CD4-positive, CD25-positive, alpha-beta regulatory T cell (primary cell): Measurements from ENCODE around the gene SLC7A1. TPM values are rescaled to one million over a fixed set of nuclear protein-coding genes. Genes with fewer than 3 reads are reported as not detected.

ENCODE experiments used
- ATAC-seq, 2 donors: fragments of 150-1000 bp; cut with Tn5 transposase; one replicate each; pipeline ENCODE4 v1.10.0; 2021; ENCODE audit warnings: low read depth in 2 of 2, moderate number of reproducible peaks in 2 of 2, moderate library complexity in 1 of 2
- DNase-seq, 3 donors: peaks; one replicate each; pipeline versions ENCODE4 v3.0.0 to v3.0.0-alpha.2; 2012 to 2022; ENCODE audit warnings: mixed read lengths in 1 of 3
- H3K27ac ChIP-seq: one replicate; pipeline ENCODE4 v1.7.0; 2013; ENCODE audit warnings: mild to moderate bottlenecking, low read length; ENCODE audit not compliant: insufficient read depth, poor library complexity, severe bottlenecking
- H3K27me3 ChIP-seq: one replicate; pipeline ENCODE4 v1.7.0; 2013; ENCODE audit warnings: low read length; ENCODE audit not compliant: control insufficient read depth, insufficient read depth
- H3K36me3 ChIP-seq: one replicate; pipeline ENCODE4 v1.7.0; 2013; ENCODE audit warnings: mild to moderate bottlenecking, low read length, moderate library complexity; ENCODE audit not compliant: control insufficient read depth, insufficient read depth
- H3K4me1 ChIP-seq: 2 replicates; pipeline ENCODE4 v1.7.0; 2013; ENCODE audit warnings: mild to moderate bottlenecking, low read length; ENCODE audit not compliant: insufficient read depth, control insufficient read depth, poor library complexity, severe bottlenecking
- H3K4me3 ChIP-seq: one replicate; pipeline ENCODE4 v1.7.0; 2013; ENCODE audit warnings: low read depth, mild to moderate bottlenecking, low read length, moderate library complexity
- H3K9me3 ChIP-seq, 2 experiments: 1 replicate in 1 of 2; 2 replicates in 1 of 2; pipeline ENCODE4 v1.7.0; 2013; ENCODE audit warnings: low read length in 2 of 2, mild to moderate bottlenecking in 1 of 2, moderate library complexity in 1 of 2; ENCODE audit not compliant: control insufficient read depth in 2 of 2
- H3K27ac Mint-ChIP-seq, 3 donors: one replicate each; pipeline ENCODE4 v1.8.0; 2020 to 2022; ENCODE audit warnings: mild to moderate bottlenecking in 3 of 3, mixed read lengths in 3 of 3, moderate library complexity in 2 of 3
- H3K27me3 Mint-ChIP-seq: one replicate; pipeline ENCODE4 v1.8.0; 2022; ENCODE audit warnings: mild to moderate bottlenecking, mixed read lengths
- H3K36me3 Mint-ChIP-seq: one replicate; pipeline ENCODE4 v1.8.0; 2020; ENCODE audit warnings: mixed read lengths
- H3K4me1 Mint-ChIP-seq, 4 donors: one replicate each; pipeline ENCODE4 v1.8.0; 2020 to 2022; ENCODE audit warnings: mixed read lengths in 4 of 4, mild to moderate bottlenecking in 1 of 4
- H3K4me3 Mint-ChIP-seq, 4 donors: one replicate each; pipeline ENCODE4 v1.8.0; 2020 to 2022; ENCODE audit warnings: mild to moderate bottlenecking in 4 of 4, mixed read lengths in 4 of 4, moderate library complexity in 3 of 4
- H3K9me3 Mint-ChIP-seq, 7 donors: one replicate each; pipeline ENCODE4 v1.8.0; 2020 to 2022; ENCODE audit warnings: mixed read lengths in 7 of 7, mild to moderate bottlenecking in 3 of 7, moderate library complexity in 2 of 7
- polyA plus RNA-seq, 4 donors: library from polyadenylated mRNA; unstranded; fragments of 300-500 nt; fragmentation: Illumina TruSeq; gene quantifications; one replicate each; pipeline ENCODE4 v1.2.3, GENCODE V29; 2021
- total RNA-seq: library from RNA; stranded (reverse); gene quantifications from one replicate; pipeline ENCODE4 v1.2.3, GENCODE V29; 2022

SLC7A1 gene
- total and polyA plus RNA-seq, 5 donors from 2014 or later = 3.6 to 29.9 (median 5.2) TPM

- Mint-ChIP-seq H3K4me1 (peaks cover 0 to 3% (median 1%) of the 10 kb centered on the region in 4 donors), H3K9me3 (no peaks in the 10 kb centered on the region), H3K4me3 (peak overlapping the region in 1 of 4 donors; percentile 21), H3K27me3 (peaks cover 7% of the 10 kb centered on the region), H3K27ac (no peak overlapping the region), H3K36me3 (peaks cover 13% of the 10 kb centered on the region)
- H3K27ac ChIP-seq = no peak overlapping the region
- H3K4me1 ChIP-seq = no peaks in the 10 kb centered on the region
- H3K9me3 ChIP-seq = no peaks in the 10 kb centered on the region
- no peaks in the 10 kb centered on the region for H3K27me3 ChIP-seq
- ATAC-seq (peak; percentile 63 to 73), DNase-seq (peak; percentile 56 to 74 (median 64))
- H3K4me3 ChIP-seq = no peak overlapping the region
- peaks cover 7% of the 10 kb centered on the region for H3K36me3 ChIP-seq
Measured at GRCh38 chr13:29508130-29508875, 87.2 kb downstream of the SLC7A1 start.

- Histone ChIP-seq H3K4me3 (no peak overlapping the region), H3K9me3 (no peaks in the 10 kb centered on the region), H3K4me1 (no peaks in the 10 kb centered on the region), H3K36me3 (peaks cover 7% of the 10 kb centered on the region), H3K27me3 (no peaks in the 10 kb centered on the region), H3K27ac (no peak overlapping the region)
- Mint-ChIP-seq H3K27ac (no peak overlapping the region), H3K36me3 (peaks cover 11% of the 10 kb centered on the region), H3K4me3 (no peak overlapping the region), H3K9me3 (no peaks in the 10 kb centered on the region), H3K27me3 (peaks cover 12% of the 10 kb centered on the region), H3K4me1 (peaks cover 0 to 4% (median 1%) of the 10 kb centered on the region in 4 donors)
- DNase-seq (no peak), ATAC-seq (no peak)
Measured at GRCh38 chr13:29507356-29507755, 88.1 kb downstream of the SLC7A1 start.

GRCh38 chr13:29505950-29506349 lies 89.5 kb downstream of the SLC7A1 start:
- H3K9me3 Mint-ChIP-seq = no peaks in the 10 kb centered on the region
- H3K36me3 ChIP-seq = no peaks in the 10 kb centered on the region
- H3K36me3 Mint-ChIP-seq = peaks cover under 1% of the 10 kb centered on the region
- no peaks in the 10 kb centered on the region for H3K4me1 ChIP-seq
- H3K27ac ChIP-seq = no peak overlapping the region
- no peak for ATAC-seq
- H3K4me1 Mint-ChIP-seq = peaks cover 0 to 4% (median 1%) of the 10 kb centered on the region in 4 donors
- H3K4me3 Mint-ChIP-seq = no peak overlapping the region
- no peak overlapping the region for H3K27ac Mint-ChIP-seq
- DNase-seq = no peak
- no peak overlapping the region for H3K4me3 ChIP-seq
- H3K27me3 Mint-ChIP-seq = peaks cover 12% of the 10 kb centered on the region
- no peaks in the 10 kb centered on the region for H3K9me3 ChIP-seq
- peaks cover 3% of the 10 kb centered on the region for H3K27me3 ChIP-seq

GRCh38 chr13:29505511-29505910 lies 90.0 kb downstream of the SLC7A1 start:
- Histone ChIP-seq H3K27me3 (peaks cover 3% of the 10 kb centered on the region), H3K4me1 (no peaks in the 10 kb centered on the region), H3K9me3 (no peaks in the 10 kb centered on the region), H3K27ac (no peak overlapping the region), H3K36me3 (no peaks in the 10 kb centered on the region), H3K4me3 (no peak overlapping the region)
- DNase-seq (no peak), ATAC-seq (no peak)
- no peaks in the 10 kb centered on the region for H3K9me3 Mint-ChIP-seq
- no peak overlapping the region for H3K27ac Mint-ChIP-seq
- peaks cover 12% of the 10 kb centered on the region for H3K27me3 Mint-ChIP-seq
- H3K36me3 Mint-ChIP-seq = no peaks in the 10 kb centered on the region
- no peak overlapping the region for H3K4me3 Mint-ChIP-seq
- peaks cover 0 to 4% (median 1%) of the 10 kb centered on the region in 4 donors for H3K4me1 Mint-ChIP-seq

GRCh38 chr13:29504691-29505090 lies 90.8 kb downstream of the SLC7A1 start:
- Mint-ChIP-seq H3K4me3 (no peak overlapping the region), H3K36me3 (no peaks in the 10 kb centered on the region), H3K4me1 (peaks cover 0 to 4% (median 1%) of the 10 kb centered on the region in 4 donors), H3K9me3 (no peaks in the 10 kb centered on the region), H3K27me3 (peaks cover 12% of the 10 kb centered on the region), H3K27ac (no peak overlapping the region)
- ATAC-seq (no peak), DNase-seq (no peak)
- Histone ChIP-seq H3K4me3 (no peak overlapping the region), H3K27me3 (peaks cover 3% of the 10 kb centered on the region), H3K9me3 (no peaks in the 10 kb centered on the region), H3K4me1 (no peaks in the 10 kb centered on the region), H3K27ac (no peak overlapping the region), H3K36me3 (no peaks in the 10 kb centered on the region)

GRCh38 chr13:29503041-29503837 lies 92.2 kb downstream of the SLC7A1 start:
- ATAC-seq (peak in 1 of 2 donors; percentile 16), DNase-seq (peak in 1 of 3 donors; percentile 7)
- H3K27me3 Mint-ChIP-seq = peaks cover 12% of the 10 kb centered on the region
- Histone ChIP-seq H3K4me3 (no peak overlapping the region), H3K27me3 (peaks cover 3% of the 10 kb centered on the region), H3K36me3 (no peaks in the 10 kb centered on the region), H3K9me3 (no peaks in the 10 kb centered on the region), H3K27ac (no peak overlapping the region), H3K4me1 (no peaks in the 10 kb centered on the region)
- H3K9me3 Mint-ChIP-seq = no peaks in the 10 kb centered on the region
- peaks cover 0 to 4% (median 0%) of the 10 kb centered on the region in 4 donors for H3K4me1 Mint-ChIP-seq
- H3K4me3 Mint-ChIP-seq = no peak overlapping the region
- H3K36me3 Mint-ChIP-seq = no peaks in the 10 kb centered on the region
- peak overlapping the region in 1 of 3 donors; percentile 35 for H3K27ac Mint-ChIP-seq

- Histone ChIP-seq H3K4me1 (no peaks in the 10 kb centered on the region), H3K9me3 (no peaks in the 10 kb centered on the region), H3K36me3 (no peaks in the 10 kb centered on the region), H3K4me3 (no peak overlapping the region), H3K27me3 (peaks cover 3% of the 10 kb centered on the region), H3K27ac (no peak overlapping the region)
- Mint-ChIP-seq H3K36me3 (no peaks in the 10 kb centered on the region), H3K27me3 (peaks cover 12% of the 10 kb centered on the region), H3K27ac (no peak overlapping the region), H3K9me3 (no peaks in the 10 kb centered on the region), H3K4me3 (no peak overlapping the region), H3K4me1 (peaks cover 0 to 4% (median 0%) of the 10 kb centered on the region in 4 donors)
- DNase-seq (no peak), ATAC-seq (no peak)
Measured at GRCh38 chr13:29502391-29503008, 93.0 kb downstream of the SLC7A1 start.
